COR-L47 (cell line): Measurements from ENCODE around the gene TP53RK.
A peak's percentile ranks its signal among the peaks of the same experiment; 100 is the strongest.
"Not testable (repeated sequence)": the region's sequence is repeated elsewhere in the genome, so short reads cannot be mapped to it uniquely, and the experiment has no call there.

Experiments
- DNase-seq: peaks from one replicate; lab custom pipeline; 2025; lab: John Stamatoyannopoulos, UW

The TP53RK gene

DNA sequence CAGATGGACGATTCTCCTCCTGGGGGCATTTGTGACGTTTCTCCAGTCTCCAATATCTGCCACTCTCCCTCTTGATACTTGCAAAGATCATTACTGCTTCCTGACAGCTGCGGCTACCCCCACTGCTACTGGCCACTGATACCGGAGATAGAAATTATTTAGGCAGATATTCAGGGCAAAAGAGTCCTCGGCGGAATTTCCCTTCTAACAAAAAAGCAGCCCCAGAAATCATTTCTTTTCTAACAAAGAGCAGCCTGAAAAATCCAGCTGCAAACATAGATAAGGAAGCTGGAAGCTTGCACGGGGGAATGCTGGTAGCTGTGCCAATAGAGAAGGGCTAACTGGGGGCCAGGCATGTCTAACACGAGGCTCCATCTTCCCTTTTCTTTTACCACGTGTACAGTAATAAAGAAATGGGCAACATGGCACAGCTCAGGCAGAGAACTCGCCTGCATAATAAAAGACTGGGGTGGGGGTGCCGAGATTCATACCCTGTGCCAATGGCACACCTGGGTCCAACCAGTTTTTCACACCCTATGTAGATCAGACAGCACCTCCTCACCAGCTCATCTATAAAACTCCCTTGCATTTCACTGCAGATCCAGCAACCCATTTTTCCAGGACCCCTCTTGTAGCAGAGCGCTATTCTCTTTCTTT is 6.1 kb downstream of the TP53RK start:
- DNase-seq, result no peak

GRCh38 chr20:46682063-46682821 is 7.0 kb downstream of the TP53RK start:
- no peak for DNase-seq

- DNase-seq, result peak; percentile 22
Observed at GRCh38 chr20:46681032-46681854, 8.0 kb downstream of the TP53RK start.

DNA sequence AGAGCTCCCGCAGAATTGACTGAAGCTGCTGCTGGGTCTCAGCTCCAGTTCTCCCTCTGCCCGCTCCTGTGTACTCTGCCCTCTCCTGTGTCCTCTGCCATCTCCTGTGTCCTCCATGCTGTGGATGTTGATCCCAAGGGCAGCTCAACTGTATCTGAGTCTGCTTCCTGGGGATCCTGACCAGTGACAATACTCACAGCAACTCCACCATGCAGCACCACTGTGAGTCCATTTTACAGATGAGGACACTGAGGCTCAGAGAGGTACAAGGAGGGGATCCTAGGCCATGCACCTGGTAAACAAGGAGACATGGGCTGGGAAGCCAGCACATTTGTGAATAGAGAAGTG is 8.6 kb downstream of the TP53RK start:
- DNase-seq, result no peak

GRCh38 chr20:46678516-46678915 is 10.7 kb downstream of the TP53RK start:
- no peak for DNase-seq

- DNase-seq, result no peak
Observed at GRCh38 chr20:46677608-46678007, 11.6 kb downstream of the TP53RK start.

- not testable (repeated sequence) for DNase-seq
Observed at GRCh38 chr20:46676649-46677316, 12.5 kb downstream of the TP53RK start.

- DNase-seq, result no peak
Observed at GRCh38 chr20:46674253-46675083, 14.8 kb downstream of the TP53RK start.

DNA sequence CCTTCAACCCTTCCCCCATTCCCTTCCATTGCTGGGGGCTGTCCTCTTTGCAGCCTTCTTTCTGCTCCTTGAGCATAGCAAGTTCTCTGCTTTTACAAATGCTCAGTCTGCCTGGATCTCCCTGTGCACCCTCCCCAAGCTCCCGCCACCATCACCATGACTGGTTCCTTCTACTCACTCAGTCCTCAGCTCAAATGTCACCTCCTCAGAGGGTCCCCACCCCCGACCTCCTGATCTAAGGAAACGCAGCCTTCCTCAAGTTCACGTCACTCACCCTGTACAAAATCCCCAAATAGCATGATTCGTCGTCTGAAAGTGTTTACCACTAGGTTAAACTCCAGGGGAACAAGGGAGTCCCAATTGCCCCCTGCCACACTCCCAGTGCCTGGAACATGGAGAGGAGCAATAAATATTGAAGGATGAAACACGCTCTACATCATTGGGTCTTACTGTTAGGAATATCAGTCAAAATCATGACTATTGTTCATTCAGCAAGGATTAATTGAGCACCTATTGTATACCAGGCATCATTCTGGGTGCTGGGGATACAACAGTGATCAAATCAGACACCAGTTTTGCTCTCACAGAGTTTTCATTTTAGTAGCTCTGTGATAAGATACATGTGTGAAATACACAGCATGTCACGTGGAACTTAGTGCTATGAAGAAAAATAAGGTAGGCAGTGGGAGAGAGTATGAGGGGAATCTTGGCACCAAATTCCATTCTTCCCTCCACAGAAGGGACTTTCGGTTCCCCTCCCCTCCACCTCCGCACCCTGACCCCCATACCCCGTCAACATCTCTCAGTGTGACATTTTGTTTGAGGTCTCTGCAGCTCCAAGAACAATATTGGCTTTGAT is 15.6 kb downstream of the TP53RK start:
- no peak for DNase-seq

DNA sequence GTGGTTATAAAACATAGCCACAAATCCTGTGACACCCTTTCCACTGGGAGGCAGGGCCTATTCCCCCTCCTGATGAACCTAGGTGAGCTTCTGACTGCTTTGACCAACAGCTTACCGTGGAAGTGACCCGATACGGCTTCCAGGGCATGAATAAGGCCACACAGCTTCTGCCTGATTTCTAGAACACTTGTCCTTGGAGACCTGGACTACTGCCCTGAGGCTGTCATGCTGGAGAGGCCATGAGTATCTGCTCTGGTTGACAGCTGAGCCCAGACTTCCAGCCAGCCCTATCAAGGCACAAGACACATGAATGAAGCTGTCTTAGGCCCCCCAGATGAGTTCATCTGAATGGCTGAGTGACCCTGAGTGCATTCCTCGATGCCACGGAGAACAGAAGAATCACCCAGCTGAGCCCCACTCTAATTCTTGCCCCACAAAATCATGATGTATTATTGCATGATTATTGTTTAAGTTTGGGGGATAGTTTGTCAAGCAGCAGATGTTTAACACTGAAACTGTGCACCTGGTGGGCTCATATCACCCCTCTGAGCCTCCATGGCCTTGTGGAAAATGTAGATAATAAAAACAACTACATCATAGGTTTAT is 16.6 kb downstream of the TP53RK start:
- no peak for DNase-seq

DNA sequence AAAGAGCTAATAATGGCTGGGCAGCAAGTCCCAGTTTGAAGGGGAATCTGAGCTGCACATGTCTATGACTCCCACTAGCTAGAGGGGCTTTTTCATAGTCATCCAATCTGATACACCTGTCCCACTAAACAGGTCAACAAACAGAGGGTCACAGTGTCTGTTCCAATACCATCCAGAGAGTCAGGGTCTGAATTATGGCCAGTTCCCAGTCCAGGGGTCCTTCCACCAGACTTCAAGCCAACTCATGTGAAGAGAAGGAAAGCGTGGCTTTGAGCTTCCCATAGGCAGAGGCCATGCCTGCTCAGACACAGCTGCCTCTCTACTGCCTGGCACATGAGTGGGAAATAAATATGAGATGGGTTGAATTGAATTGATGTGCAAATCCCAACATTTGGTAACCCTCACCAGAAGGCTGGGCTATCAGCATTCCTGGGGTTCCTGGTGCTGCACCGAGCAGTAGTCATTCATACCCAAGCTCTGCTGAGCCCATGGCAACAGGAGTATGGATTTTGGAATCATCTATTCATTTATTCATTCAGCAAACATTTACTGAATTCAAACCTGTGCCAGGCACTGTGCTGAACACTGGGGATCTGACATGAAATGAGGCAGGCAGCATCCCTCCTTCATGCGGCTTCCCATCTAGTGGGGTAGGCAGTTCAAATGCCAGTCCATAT is 17.2 kb downstream of the TP53RK start:
- DNase-seq, result no peak

DNA sequence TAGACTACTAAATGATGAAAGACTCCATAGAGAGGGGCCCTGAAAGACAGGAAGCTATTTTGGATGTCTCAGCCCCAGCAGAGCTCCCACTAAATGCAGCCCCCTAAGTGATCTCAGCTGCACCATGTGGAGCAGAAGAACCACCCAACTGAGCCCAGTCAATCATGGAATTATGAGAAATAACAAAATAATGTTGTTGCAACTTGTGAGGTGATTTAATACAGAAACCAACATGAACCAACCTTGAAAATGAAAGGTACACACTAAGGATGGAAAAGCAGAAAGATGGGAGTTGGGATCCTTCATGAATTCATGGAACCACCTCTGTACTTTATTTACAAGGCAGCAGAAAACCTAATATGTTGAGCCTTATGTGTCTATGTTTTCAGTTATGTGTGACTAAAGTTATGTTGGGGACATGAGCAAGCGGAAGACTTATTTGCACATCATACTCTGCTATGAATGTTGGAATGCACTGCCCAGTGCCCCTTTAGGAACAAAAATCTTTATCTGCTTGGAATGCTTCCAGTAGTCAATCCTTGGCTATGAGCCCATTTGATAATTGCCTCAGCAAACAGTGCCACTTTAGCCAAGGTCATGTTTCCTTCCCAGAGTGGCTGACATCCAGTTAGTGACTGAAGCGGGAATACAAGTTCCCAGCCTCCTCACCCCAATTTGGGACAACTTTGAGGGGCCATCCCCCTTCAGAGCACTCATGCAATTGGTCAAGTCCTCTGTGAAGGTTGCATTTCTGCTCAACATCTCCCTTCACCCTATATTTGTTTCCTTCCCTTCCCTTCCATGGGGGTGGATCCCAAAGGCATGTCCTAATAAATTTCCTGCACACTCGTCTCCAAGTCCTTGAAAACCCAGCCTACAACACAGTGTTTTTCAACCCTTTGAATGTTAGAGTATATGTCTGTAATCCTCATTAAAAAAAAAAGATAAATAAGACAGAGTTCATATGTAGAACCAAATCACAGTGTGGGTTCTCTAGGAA is 18.4 kb downstream of the TP53RK start:
- no peak for DNase-seq

GRCh38 chr20:46670228-46670584 is 19.0 kb downstream of the TP53RK start:
- DNase-seq, result no peak

DNA sequence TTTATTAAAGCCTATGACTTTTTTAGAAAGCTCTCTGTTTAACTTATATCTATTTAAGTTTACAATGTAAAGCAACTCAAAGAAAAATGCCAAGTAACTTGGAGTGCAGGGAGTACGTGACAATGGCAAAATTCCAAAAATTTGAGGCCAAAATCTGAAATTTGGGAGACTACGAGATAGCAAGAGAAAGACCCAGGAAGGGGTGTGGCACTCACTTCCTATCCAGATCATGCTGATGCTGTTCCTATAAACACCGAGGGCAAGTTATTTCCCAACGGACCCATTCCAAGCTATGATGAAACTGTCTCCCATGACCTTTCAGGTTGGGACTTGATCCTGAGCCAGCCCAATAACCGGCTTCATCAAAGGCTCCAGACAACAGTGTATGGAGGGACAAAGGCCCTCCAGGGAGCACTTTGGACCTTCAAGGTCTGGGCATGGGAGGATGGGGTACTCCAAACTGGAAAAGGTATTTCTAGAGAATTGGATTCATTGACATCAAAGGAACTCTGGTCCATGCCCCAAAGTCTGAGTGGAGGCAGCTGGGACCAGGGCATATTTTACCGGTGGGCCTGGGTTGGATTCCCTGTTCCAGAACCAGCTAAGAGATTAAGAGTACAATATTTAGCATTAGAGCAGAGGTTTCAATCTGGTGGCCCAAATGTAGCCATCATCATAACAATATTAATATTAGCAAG is 22.3 kb downstream of the TP53RK start:
- no peak for DNase-seq

GRCh38 chr20:46666306-46666705 is 22.9 kb downstream of the TP53RK start:
- no peak for DNase-seq

GRCh38 chr20:46665602-46666001 is 23.6 kb downstream of the TP53RK start:
- no peak for DNase-seq

GRCh38 chr20:46663531-46663930 is 25.7 kb downstream of the TP53RK start:
- no peak for DNase-seq

DNA sequence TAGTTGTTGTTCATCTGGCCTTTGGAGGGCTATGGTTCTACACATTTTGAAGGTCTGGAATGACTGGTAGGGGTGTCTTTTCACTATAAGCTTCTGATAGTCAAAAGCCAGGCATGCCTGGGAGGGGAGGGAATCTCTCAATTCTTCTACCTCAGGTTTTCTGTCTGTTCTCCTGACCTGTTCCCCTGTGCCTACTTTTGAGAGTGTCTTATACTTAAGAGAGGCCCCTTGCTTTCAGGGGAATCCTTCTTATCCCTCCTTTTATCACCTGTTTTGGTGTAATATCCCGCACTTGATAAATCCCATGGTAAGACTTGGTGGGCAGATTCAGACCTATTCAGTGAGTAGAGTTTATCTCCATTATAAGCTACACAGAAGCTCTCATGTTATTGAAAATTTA is 27.6 kb downstream of the TP53RK start:
- no peak for DNase-seq
